NCI-H1930 (cell line): ENCODE measurements around the gene OR7C1.
"Not testable (repeated sequence)": the region's sequence is repeated elsewhere in the genome, so short reads cannot be mapped to it uniquely, and the experiment has no call there.

Experiments
- DNase-seq, 2 experiments: peaks; one replicate each; lab custom pipeline; 2025; lab: John Stamatoyannopoulos, UW

OR7C1 gene

DNA sequence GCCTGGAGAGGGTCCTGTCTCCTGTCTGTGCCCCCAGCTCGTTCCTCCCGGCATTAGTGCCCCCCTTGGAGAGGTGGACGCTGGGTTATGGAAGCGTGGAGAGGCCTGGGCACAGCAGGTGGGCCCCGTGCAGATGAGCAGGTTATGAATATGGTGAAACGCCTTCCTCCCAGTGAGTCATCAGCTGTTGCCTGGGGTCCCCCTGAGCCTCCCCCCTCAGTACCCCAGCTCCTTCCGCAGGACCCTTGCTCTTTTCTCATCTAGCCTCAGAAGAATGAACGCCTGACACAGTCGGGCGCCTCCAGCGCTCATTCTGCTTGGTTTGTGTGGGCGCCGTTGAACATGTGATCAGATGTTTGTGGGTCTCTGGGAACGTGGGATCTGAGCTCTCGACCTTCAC, 69.1 kb downstream of the OR7C1 start:
- not testable (repeated sequence) for DNase-seq

- not testable (repeated sequence) for DNase-seq
These were observed 69.6 kb downstream of the OR7C1 start for GRCh38 chr19:14765403-14765802.

DNA sequence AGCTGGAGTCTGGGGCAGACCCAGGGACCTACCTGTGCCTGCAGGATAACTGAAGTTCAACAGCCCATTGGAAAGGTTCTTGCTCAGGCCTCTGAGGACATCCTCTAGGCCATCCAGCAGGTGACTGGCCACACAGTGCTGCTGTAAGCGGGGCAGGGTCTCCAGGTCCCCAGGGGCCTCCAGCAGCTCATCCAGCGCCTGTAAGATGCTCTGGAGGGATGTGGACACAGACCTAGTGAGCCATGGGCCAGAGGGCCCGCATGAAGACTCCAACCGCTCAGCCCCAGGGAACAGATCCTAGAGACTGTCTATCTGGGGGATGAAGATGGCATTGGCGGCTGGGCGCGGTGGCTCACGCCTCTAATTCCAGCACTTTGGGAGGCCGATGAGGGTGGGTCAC, 70.6 kb downstream of the OR7C1 start:
- no peak for DNase-seq

DNA sequence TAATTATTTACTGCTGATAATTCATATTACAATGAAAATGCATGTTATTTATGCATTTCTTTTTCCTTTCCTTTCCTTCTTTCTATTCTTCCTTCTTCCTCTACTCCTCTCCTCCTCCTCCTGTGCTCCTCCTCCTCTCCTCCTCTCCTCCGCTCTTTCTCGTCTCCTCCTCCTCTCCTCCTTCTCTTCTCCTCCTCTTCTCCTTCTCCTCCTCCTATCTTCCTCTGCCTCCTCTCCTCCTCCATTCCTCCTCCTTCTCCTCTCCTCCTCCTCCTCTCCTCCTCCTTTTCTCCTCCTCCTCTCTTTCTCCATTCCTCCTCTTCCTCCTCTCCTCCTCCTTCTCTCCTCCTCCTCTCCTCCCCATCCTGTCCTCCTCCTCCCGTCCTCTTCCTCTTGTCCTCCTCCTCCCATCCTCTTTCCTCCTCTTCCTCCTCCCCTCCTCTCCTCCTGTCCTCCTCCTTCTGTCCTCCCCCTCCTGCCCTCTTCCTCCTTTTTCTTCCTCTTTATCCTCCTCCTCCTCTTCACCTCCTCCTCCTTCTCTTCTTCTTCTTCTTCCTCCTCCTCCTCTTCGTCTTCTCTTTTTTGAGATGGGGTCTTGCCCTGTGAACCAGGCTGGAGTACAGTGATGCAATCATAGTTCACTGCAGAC, 71.4 kb downstream of the OR7C1 start:
- DNase-seq: no peak

- DNase-seq: no peak
These were observed 72.9 kb downstream of the OR7C1 start for GRCh38 chr19:14762111-14762510.

- no peak for DNase-seq
These were observed 73.4 kb downstream of the OR7C1 start for GRCh38 chr19:14761607-14762006.

- DNase-seq: peak in 1 of 2 experiments; percentile 22
These were observed 76.2 kb downstream of the OR7C1 start for GRCh38 chr19:14758816-14759215.

DNA sequence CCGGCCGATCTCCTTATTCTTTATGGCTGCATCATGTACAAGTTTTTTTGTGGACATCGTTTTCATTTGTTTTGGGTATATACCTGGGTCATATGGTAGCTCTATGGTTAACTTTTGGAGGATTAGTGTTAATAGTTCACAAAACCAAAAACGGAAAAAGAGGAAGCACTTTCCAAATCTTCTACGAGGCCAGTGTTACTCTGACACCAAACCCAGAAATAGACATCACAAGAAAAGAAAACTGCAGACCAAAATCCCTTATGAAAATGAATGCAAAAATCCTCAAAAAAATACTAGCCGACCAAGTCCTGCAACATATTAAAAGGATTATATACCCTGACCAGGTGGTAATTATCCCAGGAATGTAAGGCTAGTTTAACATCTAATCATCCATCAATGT, 86.4 kb downstream of the OR7C1 start:
- no peak for DNase-seq
